H1 (cell line): ENCODE data around the gene MGRN1. TPM values are rescaled to one million over a fixed set of nuclear protein-coding genes. Genes with fewer than 3 reads are reported as not detected.

Experiments used
- CTCF ChIA-PET: fragments of 300-600 bp; sonication (Branson Sonifier 250); formaldehyde crosslinking; loops from one replicate; lab custom pipeline; 2021; ENCODE audit not compliant: partially characterized antibody; lab: Charles Lee
- POLR2A ChIA-PET: fragments of 300-600 bp; sonication (Branson Sonifier 250); formaldehyde crosslinking; loops from one replicate; lab custom pipeline; 2021; ENCODE audit warnings: inconsistent platforms; ENCODE audit not compliant: partially characterized antibody; lab: Charles Lee
- DNase-seq, 2 experiments: peaks; one replicate each; pipeline versions ENCODE4 v3.0.0 to v3.0.0-alpha.2; 2010 to 2022; ENCODE audit warnings: low spot score in 2 of 2, low read depth in 1 of 2, mixed read lengths in 1 of 2
- FAIRE-seq: peaks from 2 replicates; lab custom pipeline; 2011; peaks lifted over from hg19 to GRCh38; lab: Jason Lieb, UNC
- H2AFZ ChIP-seq: 2 replicates; pipeline ENCODE4 v1.8.1; 2012; ENCODE audit warnings: low read length, inconsistent platforms
- H2AK5ac ChIP-seq: 2 replicates; pipeline ENCODE4 v1.6.1; 2013; ENCODE audit warnings: low read depth, low read length
- H2BK120ac ChIP-seq: replicated peaks from 2 replicates; pipeline ENCODE3; 2013; ENCODE audit warnings: low read depth, low read length, inconsistent platforms
- H2BK12ac ChIP-seq: 2 replicates; pipeline ENCODE4 v1.6.1; 2013; ENCODE audit warnings: low read depth, low read length
- H2BK15ac ChIP-seq: 2 replicates; pipeline ENCODE4 v1.6.1; 2013; ENCODE audit warnings: low read length
- H2BK20ac ChIP-seq: 2 replicates; pipeline ENCODE4 v1.6.1; 2013; ENCODE audit warnings: low read length
- H2BK5ac ChIP-seq: 2 replicates; pipeline ENCODE4 v1.6.1; 2013; ENCODE audit warnings: low read depth, low read length
- H3K14ac ChIP-seq: 2 replicates; pipeline ENCODE4 v1.6.1; 2013; ENCODE audit warnings: inconsistent platforms; ENCODE audit not compliant: insufficient read length
- H3K18ac ChIP-seq: 2 replicates; pipeline ENCODE4 v1.6.1; 2013; ENCODE audit warnings: low read length; ENCODE audit errors: extremely low read depth
- H3K23ac ChIP-seq: 2 replicates; pipeline ENCODE4 v1.6.1; 2013; ENCODE audit warnings: inconsistent platforms; ENCODE audit not compliant: insufficient read length
- H3K23me2 ChIP-seq: 2 replicates; pipeline ENCODE4 v1.6.1; 2013; ENCODE audit warnings: low read depth, low read length
- H3K27ac ChIP-seq: 2 replicates; pipeline ENCODE4 v1.6.1; 2011; ENCODE audit warnings: low read depth, low read length, inconsistent platforms
- H3K27me3 ChIP-seq, 4 experiments: replicated peaks in 1 of 4; 1 replicate in 1 of 4; 2 replicates in 3 of 4; pipeline versions ENCODE4 v1.6.1 to v1.8.1; 2011 to 2013; ENCODE audit warnings: low read length in 3 of 4, mild to moderate bottlenecking in 3 of 4, inconsistent platforms in 2 of 4, mixed read lengths in 2 of 4, moderate library complexity in 1 of 4; ENCODE audit not compliant: control insufficient read depth in 3 of 4, insufficient read depth in 3 of 4; ENCODE audit errors: extremely low read depth in 1 of 4
- H3K36me3 ChIP-seq, 4 experiments: 2 replicates each; pipeline versions ENCODE4 v1.6.1 to v1.8.1; 2011 to 2013; ENCODE audit warnings: mild to moderate bottlenecking in 4 of 4, low read length in 3 of 4, moderate library complexity in 2 of 4, control low read depth in 1 of 4, inconsistent platforms in 1 of 4; ENCODE audit not compliant: insufficient read depth in 4 of 4, control insufficient read depth in 2 of 4
- H3K4ac ChIP-seq: replicated peaks from 2 replicates; pipeline ENCODE3; 2013; ENCODE audit warnings: low read length, low read depth, mixed read lengths, inconsistent platforms; ENCODE audit not compliant: insufficient read length
- H3K4me1 ChIP-seq, 4 experiments: replicated peaks in 1 of 4; 1 replicate in 1 of 4; 2 replicates in 3 of 4; pipeline versions ENCODE4 v1.6.1 to v1.8.1; 2011 to 2013; ENCODE audit warnings: low read length in 3 of 4, inconsistent platforms in 2 of 4, mixed read lengths in 1 of 4; ENCODE audit not compliant: insufficient read depth in 4 of 4, control insufficient read depth in 3 of 4
- H3K4me2 ChIP-seq, 2 experiments: 2 replicates each; pipeline versions ENCODE4 v1.6.1 to v1.8.1; 2011 to 2013; ENCODE audit warnings: low read depth in 2 of 2, low read length in 2 of 2, control low read depth in 1 of 2, inconsistent platforms in 1 of 2, mild to moderate bottlenecking in 1 of 2; ENCODE audit not compliant: insufficient read depth in 1 of 2
- H3K4me3 ChIP-seq, 4 experiments: fragments of 200-600, 300-600 bp in 1 of 4; sonication (generic), shearing (Covaris generic), sonication (Bioruptor Twin) in 1 of 4; 2 replicates each; pipeline versions ENCODE4 v1.5.1 to v1.8.1; 2011 to 2016; ENCODE audit warnings: low read length in 4 of 4, low read depth in 3 of 4, control low read depth in 2 of 4, inconsistent platforms in 2 of 4, mild to moderate bottlenecking in 2 of 4, mixed read lengths in 1 of 4, moderate library complexity in 1 of 4; ENCODE audit not compliant: insufficient read depth in 2 of 4; ENCODE audit errors: extremely low read depth in 1 of 4
- H3K56ac ChIP-seq: replicated peaks from 2 replicates; pipeline ENCODE3; 2013; ENCODE audit warnings: low read depth, mild to moderate bottlenecking, mixed read lengths, low read length, inconsistent platforms; ENCODE audit not compliant: insufficient read length
- H3K79me1 ChIP-seq: 2 replicates; pipeline ENCODE4 v1.6.1; 2013; ENCODE audit warnings: low read depth, low read length, control low read depth
- H3K79me2 ChIP-seq, 2 experiments: 2 replicates each; pipeline versions ENCODE4 v1.6.1 to v1.8.1; 2012 to 2013; ENCODE audit warnings: low read length in 2 of 2, mild to moderate bottlenecking in 2 of 2, inconsistent platforms in 1 of 2; ENCODE audit not compliant: insufficient read depth in 2 of 2, control insufficient read depth in 1 of 2
- H3K9ac ChIP-seq, 4 experiments: replicated peaks in 1 of 4; 1 replicate in 1 of 4; 2 replicates in 3 of 4; pipeline versions ENCODE4 v1.6.1 to v1.8.1; 2011 to 2013; ENCODE audit warnings: low read depth in 3 of 4, low read length in 3 of 4, control low read depth in 2 of 4, mild to moderate bottlenecking in 2 of 4, moderate library complexity in 2 of 4, inconsistent platforms in 1 of 4; ENCODE audit errors: extremely low read depth in 1 of 4
- H3K9me3 ChIP-seq, 2 experiments: 2 replicates each; pipeline versions ENCODE4 v1.6.1 to v1.8.1; 2012 to 2013; ENCODE audit warnings: mild to moderate bottlenecking in 2 of 2, moderate library complexity in 2 of 2, control low read depth in 1 of 2, inconsistent platforms in 1 of 2, low read depth in 1 of 2, low read length in 1 of 2, mixed read lengths in 1 of 2; ENCODE audit not compliant: insufficient read depth in 2 of 2
- H4K20me1 ChIP-seq, 2 experiments: replicated peaks in 1 of 2; 2 replicates each; pipeline versions ENCODE3 to v1.8.1; 2011 to 2013; ENCODE audit warnings: inconsistent platforms in 2 of 2, low read length in 2 of 2, mild to moderate bottlenecking in 1 of 2; ENCODE audit not compliant: insufficient read depth in 2 of 2, control insufficient read depth in 1 of 2
- H4K5ac ChIP-seq: 2 replicates; pipeline ENCODE4 v1.6.1; 2013; ENCODE audit warnings: low read length, low read depth, mixed read lengths, inconsistent platforms; ENCODE audit not compliant: insufficient read length
- H4K8ac ChIP-seq: 2 replicates; pipeline ENCODE4 v1.8.0; 2013; ENCODE audit warnings: mild to moderate bottlenecking, moderate library complexity, low read length, inconsistent platforms; ENCODE audit not compliant: insufficient read depth; ENCODE audit errors: extremely low read depth
- H4K91ac ChIP-seq: replicated peaks from 2 replicates; pipeline ENCODE3; 2013; ENCODE audit warnings: low read length, mixed read lengths, inconsistent platforms; ENCODE audit not compliant: insufficient read length
- WGBS, 2 experiments: shearing (Covaris generic) in 1 of 2; methylation state at CpG; one replicate each; pipeline versions ENCODE4 v1.1.6 to v1.1.7; 2013 to 2015; ENCODE audit warnings: low lambda C conversion rate in 2 of 2, mixed read lengths in 2 of 2, inconsistent platforms in 1 of 2, low coverage in 1 of 2, missing lambda C conversion rate in 1 of 2; ENCODE audit not compliant: insufficient replicate concordance in 2 of 2, insufficient coverage in 1 of 2, insufficient read length in 1 of 2; ENCODE audit errors: extremely low coverage in 1 of 2, missing lambda C conversion rate in 1 of 2; 5-methylcytosine and 5-hydroxymethylcytosine counted together
- polyA plus RNA-seq, 7 experiments: library from polyadenylated mRNA; depleted of rRNA in 3 of 7; stranded (reverse) in 5 of 7; unstranded in 2 of 7; fragments of >200 nt in 5 of 7; fragments of 200-250 nt in 2 of 7; gene quantifications; 1 replicate in 5 of 7; 2 replicates in 1 of 7; 4 replicates in 1 of 7; pipeline versions ENCODE4 v1.2.1 to v1.2.3, GENCODE V29; 2011 to 2013; ENCODE audit warnings: missing spikeins in 2 of 7, mixed read lengths in 2 of 7
- total RNA-seq: library from RNA; stranded (reverse); fragmentation: NEBNext Ultra II Directional; extraction: Animal tissue kit (Norgen Biotek cat#: 25700); gene quantifications from 2 replicates; pipeline ENCODE4 v1.2.1, GENCODE V29; 2021

The MGRN1 gene
- total and polyA plus RNA-seq, 2 of the 8 experiments (the other 6 are each of a cell fraction or from before 2014, with no cell fraction given): 15.0 to 82.3 TPM

GRCh38 chr16:4686497-4687210, 62.0 kb downstream of the MGRN1 start:
- POLR2A ChIA-PET: interaction anchor here (0.6 to 1.2 kb wide), 2 partner anchors 70 to 245 kb away, joined by 3 read pairs; no protein-coding TSS in a partner anchor

More at GRCh38 chr16:4686497-4687210, 62.0 kb downstream of the MGRN1 start:
- Histone ChIP-seq H2AFZ (no peak overlapping the region), H3K79me2 (no peaks in the 10 kb centered on the region), H3K56ac (no peak overlapping the region), H3K79me1 (no peaks in the 10 kb centered on the region), H3K36me3 (peaks cover 2 to 14% (median 7%) of the 10 kb centered on the region in 4 experiments; a peak in 5 of 8 replicates), H2BK12ac (no peak overlapping the region), H3K4ac (no peak overlapping the region), H4K5ac (no peak overlapping the region), H4K91ac (no peak overlapping the region), H3K27ac (no peak overlapping the region), H3K27me3 (no peaks in the 10 kb centered on the region), H3K9ac (no peak overlapping the region), H3K4me2 (no peak overlapping the region), H4K8ac (no peak overlapping the region), H3K9me3 (no peaks in the 10 kb centered on the region), H3K4me3 (no peak overlapping the region), H2BK20ac (no peak overlapping the region), H3K23me2 (no peaks in the 10 kb centered on the region), H2AK5ac (no peak overlapping the region), H2BK5ac (no peak overlapping the region), H2BK120ac (no peak overlapping the region), H2BK15ac (no peak overlapping the region), H4K20me1 (peaks cover 0 to 5% of the 10 kb centered on the region in 2 experiments), H3K18ac (no peak overlapping the region), H3K14ac (no peak overlapping the region), H3K23ac (no peak overlapping the region), H3K4me1 (no peaks in the 10 kb centered on the region)
- WGBS, 2 experiments: 88% methylated on average over 25 of the region's 27 CpGs; no CpG with 5 or more reads in 1 of the 2 experiments
- no peak for DNase-seq
- no peak for FAIRE-seq
- CTCF ChIA-PET: interaction anchor here (0.6 to 1.9 kb wide), 8 partner anchors 9 to 176 kb away, joined by 3 to 10 read pairs (median 4); no protein-coding TSS in a partner anchor
